ENCODE measurements around the gene LRRC4. TPM values are rescaled to one million over a fixed set of nuclear protein-coding genes. Genes with fewer than 3 reads are reported as not detected.

LRRC4 gene
- total and polyA plus RNA-seq, 8 donors, result 0.45 to 61.8 (median 1.1) TPM; not detected in 1

GRCh38 chr7:128035712-128036111 lies 4.5 kb upstream of the LRRC4 start:
- Histone ChIP-seq H3K9me3 (no peaks in the 10 kb centered on the region), H3K36me3 (no peaks in the 10 kb centered on the region), H3K27ac (no peak overlapping the region), H3K4me1 (peaks cover 15 to 35% (median 20%) of the 10 kb centered on the region in 4 donors), H3K27me3 (no peaks in the 10 kb centered on the region), H3K4me3 (no peak overlapping the region)
- TF ChIP-seq EP300 (IDR thresholded peaks at IDR 0.05) (no peak), CTCF (IDR thresholded peaks at IDR 0.05) (peak in 5 of 7 experiments; percentile 10 to 22 (median 16))
- intact Hi-C loops (cut with DNase I; ENCODE audit: low total_unique reads), result no loop called here
- peak in 1 of 2 donors; percentile 48 for DNase-seq
- 82 to 89% (median 84%) methylated on average over 3 of the region's 3 CpGs for WGBS, 5 donors

GRCh38 chr7:128034825-128035224 lies 3.6 kb upstream of the LRRC4 start:
- no peaks in the 10 kb centered on the region for H3K9me3 ChIP-seq
- H3K4me3 ChIP-seq, result no peak overlapping the region
- intact Hi-C loops (cut with DNase I; ENCODE audit: low total_unique reads), result no loop called here
- H3K27ac ChIP-seq, result no peak overlapping the region
- peaks cover 21 to 43% (median 29%) of the 10 kb centered on the region in 4 donors for H3K4me1 ChIP-seq
- no peaks in the 10 kb centered on the region for H3K36me3 ChIP-seq
- TF ChIP-seq POLR2A (IDR thresholded peaks at IDR 0.05), result no peak
- no peak for TF ChIP-seq CTCF (IDR thresholded peaks at IDR 0.05)
- no peak for TF ChIP-seq POLR2AphosphoS5 (IDR thresholded peaks at IDR 0.05)
- TF ChIP-seq EP300 (IDR thresholded peaks at IDR 0.05), result no peak
- H3K27me3 ChIP-seq, result no peaks in the 10 kb centered on the region
- DNase-seq, result no peak
- 32 to 59% (median 50%) methylated on average over 2 of the region's 2 CpGs for WGBS, 5 donors

GRCh38 chr7:128033246-128033645 lies 2.0 kb upstream of the LRRC4 start:
- Histone ChIP-seq H3K9me3 (no peaks in the 10 kb centered on the region), H3K4me3 (peak overlapping the region in 1 of 4 donors; percentile 55), H3K36me3 (peaks cover 3 to 11% (median 5%) of the 10 kb centered on the region in 4 donors), H3K4me1 (peaks cover 21 to 44% (median 37%) of the 10 kb centered on the region in 4 donors), H3K27ac (no peak overlapping the region), H3K27me3 (no peaks in the 10 kb centered on the region)
- TF ChIP-seq CTCF (IDR thresholded peaks at IDR 0.05) (no peak), POLR2AphosphoS5 (IDR thresholded peaks at IDR 0.05) (no peak), POLR2A (IDR thresholded peaks at IDR 0.05) (no peak), EP300 (IDR thresholded peaks at IDR 0.05) (no peak)
- intact Hi-C loops (cut with DNase I; ENCODE audit: low total_unique reads), result no loop called here
- WGBS, 5 donors, result 74 to 88% (median 79%) methylated on average over 9 of the region's 9 CpGs
- DNase-seq, result no peak

- peak in 1 of 2 donors; percentile 64 for DNase-seq
- no peak for TF ChIP-seq POLR2A (IDR thresholded peaks at IDR 0.05)
- peaks cover 3 to 11% (median 5%) of the 10 kb centered on the region in 4 donors for H3K36me3 ChIP-seq
- H3K27ac ChIP-seq, result peak overlapping the region in 2 of 5 donors; percentile 74 to 77
- H3K4me3 ChIP-seq, result peak overlapping the region; percentile 55 to 75 (median 63)
- 39 to 59% (median 56%) methylated on average over 18 to 41 of the region's 41 CpGs for WGBS, 5 donors
- intact Hi-C loops (cut with DNase I; ENCODE audit: low total_unique reads), result no loop called here
- H3K9me3 ChIP-seq, result no peaks in the 10 kb centered on the region
- H3K4me1 ChIP-seq, result peaks cover 21 to 50% (median 39%) of the 10 kb centered on the region in 4 donors
- no peaks in the 10 kb centered on the region for H3K27me3 ChIP-seq
These were observed 1.5 kb upstream of the LRRC4 start for GRCh38 chr7:128032605-128033235.

All from stomach (tissue), 9 donors.